Keratinocyte (primary cell): Measurements from ENCODE around the gene LIN9. TPM values are rescaled to one million over a fixed set of nuclear protein-coding genes. Genes with fewer than 3 reads are reported as not detected.
A peak's percentile ranks its signal among the peaks of the same experiment; 100 is the strongest.

Source experiments
- DNase-seq: peaks from one replicate; pipeline ENCODE4 v3.0.0-alpha.2; 2011; ENCODE audit warnings: low read depth, missing footprints, low spot score
- FAIRE-seq: peaks from 2 replicates; lab custom pipeline; 2011; peaks lifted over from hg19 to GRCh38; lab: Jason Lieb, UNC
- H2AFZ ChIP-seq: 2 replicates; pipeline ENCODE4 v1.6.0; 2012; ENCODE audit warnings: low read length, control low read depth, inconsistent platforms; ENCODE audit not compliant: control insufficient read depth
- H3K27ac ChIP-seq: 2 replicates; pipeline ENCODE4 v1.5.1; 2011; ENCODE audit warnings: low read length; ENCODE audit not compliant: control insufficient read depth, insufficient read depth
- H3K27me3 ChIP-seq: 3 replicates; pipeline ENCODE4 v1.6.0; 2011; ENCODE audit warnings: low read length; ENCODE audit not compliant: control insufficient read depth, insufficient read depth; ENCODE audit errors: extremely low read depth
- H3K36me3 ChIP-seq, 2 experiments: 2 replicates in 1 of 2; 3 replicates in 1 of 2; pipeline ENCODE4 v1.5.1; 2011; ENCODE audit warnings: low read length in 2 of 2, mild to moderate bottlenecking in 1 of 2; ENCODE audit not compliant: control insufficient read depth in 2 of 2, insufficient read depth in 2 of 2; ENCODE audit errors: extremely low read depth in 1 of 2
- H3K4me1 ChIP-seq: 3 replicates; pipeline ENCODE4 v1.5.1; 2011; ENCODE audit warnings: low read length; ENCODE audit not compliant: control insufficient read depth, insufficient read depth; ENCODE audit errors: extremely low read depth
- H3K4me2 ChIP-seq: 3 replicates; pipeline ENCODE4 v1.6.0; 2011; ENCODE audit warnings: low read depth, low read length; ENCODE audit not compliant: control insufficient read depth, insufficient read depth; ENCODE audit errors: extremely low read depth
- H3K4me3 ChIP-seq, 3 experiments: fragments of 200-600 bp in 1 of 3; sonication (generic) in 1 of 3; 2 replicates in 2 of 3; 3 replicates in 1 of 3; pipeline ENCODE4 v1.5.1; 2011 to 2016; ENCODE audit warnings: low read length in 3 of 3, mild to moderate bottlenecking in 3 of 3, control low read depth in 2 of 3, inconsistent platforms in 1 of 3, low read depth in 1 of 3, mixed read lengths in 1 of 3, mixed run types in 1 of 3, moderate library complexity in 1 of 3; ENCODE audit not compliant: control insufficient read depth in 2 of 3, insufficient read depth in 2 of 3; ENCODE audit errors: extremely low read depth in 1 of 3
- H3K79me2 ChIP-seq: 2 replicates; pipeline ENCODE4 v1.6.0; 2012; ENCODE audit warnings: low read length; ENCODE audit not compliant: control insufficient read depth, insufficient read depth
- H3K9ac ChIP-seq: 3 replicates; pipeline ENCODE4 v1.6.0; 2011; ENCODE audit warnings: low read length; ENCODE audit not compliant: control insufficient read depth, insufficient read depth; ENCODE audit errors: extremely low read depth
- H3K9me1 ChIP-seq: 3 replicates; pipeline ENCODE4 v1.6.0; 2011; ENCODE audit warnings: low read length; ENCODE audit not compliant: control insufficient read depth, insufficient read depth; ENCODE audit errors: extremely low read depth
- H3K9me3 ChIP-seq: 2 replicates; pipeline ENCODE4 v1.5.1; 2012; ENCODE audit warnings: low read depth, low read length; ENCODE audit not compliant: control insufficient read depth
- H4K20me1 ChIP-seq: 3 replicates; pipeline ENCODE4 v1.6.0; 2011; ENCODE audit warnings: low read length; ENCODE audit not compliant: control insufficient read depth, insufficient read depth; ENCODE audit errors: extremely low read depth
- EZH2 ChIP-seq: IDR thresholded peaks from one replicate; pipeline ENCODE4 v1.6.1; 2012; ENCODE audit warnings: inconsistent platforms, mild to moderate bottlenecking, low read length, moderate library complexity
- dilution Hi-C: fragments of 300-500 bp; cut with MboI; formaldehyde crosslinking; loops from one replicate; pipeline ENCODE4 v1.7.0; 2020; ENCODE audit warnings: low sequenced_read_pairs; ENCODE audit not compliant: extremely low pct_ligation_motif_present
- polyA plus RNA-seq, 5 experiments: library from polyadenylated mRNA; depleted of rRNA in 3 of 5; stranded (reverse) in 3 of 5; stranded (forward) in 1 of 5; unstranded in 1 of 5; fragments of >200 nt; gene quantifications; 1 replicate in 1 of 5; 2 replicates in 3 of 5; 3 replicates in 1 of 5; pipeline versions ENCODE4 v1.2.1 to v1.2.3, GENCODE V29; 2011 to 2012; ENCODE audit warnings: missing spikeins in 2 of 5, low read depth in 1 of 5, low replicate concordance in 1 of 5
- TF ChIP-seq, protein P1 (sequence below), 3 experiments: IDR thresholded peaks in 1 of 3; conservative IDR thresholded peaks in 1 of 3; optimal IDR thresholded peaks in 1 of 3; 2 replicates in 2 of 3; 3 replicates in 1 of 3; pipeline versions ENCODE3 to v1.5.1; 2011; ENCODE audit warnings: low read length in 3 of 3, mild to moderate bottlenecking in 3 of 3, moderate library complexity in 2 of 3, control low read depth in 1 of 3, inconsistent platforms in 1 of 3; ENCODE audit not compliant: insufficient read depth in 2 of 3; ENCODE audit errors: extremely low read depth in 1 of 3

The LIN9 gene
- polyA plus RNA-seq, 1 donor (not counting 4 experiments of a cell fraction or from before 2014, with no cell fraction given): 5.6 TPM

DNA sequence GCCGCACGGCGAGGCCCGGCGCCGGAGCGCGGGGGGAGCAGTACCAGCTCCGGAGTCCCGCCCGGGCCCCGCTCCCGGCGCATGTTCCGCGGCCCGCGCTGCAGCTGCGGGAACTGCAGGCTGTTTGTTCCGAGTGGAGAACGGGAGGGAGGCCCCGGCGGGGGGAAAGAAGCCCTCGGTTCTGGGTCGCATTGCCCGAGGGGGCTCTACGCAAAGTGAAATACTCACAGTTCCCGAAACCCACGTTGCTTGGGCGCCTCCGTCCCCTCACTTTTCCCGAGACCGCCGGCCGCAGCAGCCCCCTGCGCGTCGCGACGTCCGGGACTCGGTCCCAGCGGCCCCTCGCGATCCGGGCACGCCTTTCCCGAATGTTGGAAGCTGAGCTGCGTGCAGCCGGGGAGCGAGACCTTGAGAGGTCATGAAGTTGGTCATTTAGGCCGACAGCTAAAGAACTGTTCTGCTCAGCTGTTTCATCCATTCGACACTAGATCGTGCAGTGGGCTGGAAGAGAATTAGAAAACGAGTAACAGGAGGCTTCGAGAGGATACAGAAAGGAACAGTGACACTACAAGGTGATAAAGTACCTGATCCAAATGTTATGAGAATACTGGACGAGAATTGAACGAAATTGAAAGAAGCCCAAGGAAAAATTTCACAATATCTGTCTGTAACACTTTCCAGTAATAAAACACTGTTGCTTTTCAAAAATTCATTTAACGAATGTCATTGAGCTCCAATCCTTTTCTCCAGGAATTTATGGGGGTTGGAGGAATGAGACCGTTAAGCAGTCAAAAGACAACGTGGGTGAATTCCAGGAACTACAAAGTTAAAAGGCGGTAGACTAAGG lies 657 bp upstream of the LIN9 start:
- Histone ChIP-seq H3K36me3 (no peaks in the 10 kb centered on the region), H3K4me2 (peak overlapping the region; percentile 98), H3K27me3 (no peaks in the 10 kb centered on the region), H3K79me2 (peaks cover 33% of the 10 kb centered on the region), H3K27ac (peak overlapping the region; percentile 81), H3K4me3 (peak overlapping the region; percentile 35 to 98 (median 73)), H2AFZ (peak overlapping the region; percentile 95), H3K4me1 (peaks cover 18% of the 10 kb centered on the region), H4K20me1 (no peaks in the 10 kb centered on the region), H3K9me3 (no peaks in the 10 kb centered on the region), H3K9me1 (no peaks in the 10 kb centered on the region), H3K9ac (peak overlapping the region; percentile 93)
- no peak for TF ChIP-seq EZH2
- TF ChIP-seq, protein P1, sequence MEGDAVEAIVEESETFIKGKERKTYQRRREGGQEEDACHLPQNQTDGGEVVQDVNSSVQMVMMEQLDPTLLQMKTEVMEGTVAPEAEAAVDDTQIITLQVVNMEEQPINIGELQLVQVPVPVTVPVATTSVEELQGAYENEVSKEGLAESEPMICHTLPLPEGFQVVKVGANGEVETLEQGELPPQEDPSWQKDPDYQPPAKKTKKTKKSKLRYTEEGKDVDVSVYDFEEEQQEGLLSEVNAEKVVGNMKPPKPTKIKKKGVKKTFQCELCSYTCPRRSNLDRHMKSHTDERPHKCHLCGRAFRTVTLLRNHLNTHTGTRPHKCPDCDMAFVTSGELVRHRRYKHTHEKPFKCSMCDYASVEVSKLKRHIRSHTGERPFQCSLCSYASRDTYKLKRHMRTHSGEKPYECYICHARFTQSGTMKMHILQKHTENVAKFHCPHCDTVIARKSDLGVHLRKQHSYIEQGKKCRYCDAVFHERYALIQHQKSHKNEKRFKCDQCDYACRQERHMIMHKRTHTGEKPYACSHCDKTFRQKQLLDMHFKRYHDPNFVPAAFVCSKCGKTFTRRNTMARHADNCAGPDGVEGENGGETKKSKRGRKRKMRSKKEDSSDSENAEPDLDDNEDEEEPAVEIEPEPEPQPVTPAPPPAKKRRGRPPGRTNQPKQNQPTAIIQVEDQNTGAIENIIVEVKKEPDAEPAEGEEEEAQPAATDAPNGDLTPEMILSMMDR (optimal IDR thresholded peaks at IDR 0.05 in 1 of 3, IDR thresholded peaks at IDR 0.05 in 1 of 3, conservative IDR thresholded peaks at IDR 0.05 in 1 of 3; ENCODE audit: extremely low read depth in 1 of 3, insufficient read depth in 2 of 3, low read length in 3 of 3): peak in 1 of 3 experiments; percentile 23
- no peak for DNase-seq
- FAIRE-seq: peak; percentile 49
- dilution Hi-C loops: no loop called here

DNA sequence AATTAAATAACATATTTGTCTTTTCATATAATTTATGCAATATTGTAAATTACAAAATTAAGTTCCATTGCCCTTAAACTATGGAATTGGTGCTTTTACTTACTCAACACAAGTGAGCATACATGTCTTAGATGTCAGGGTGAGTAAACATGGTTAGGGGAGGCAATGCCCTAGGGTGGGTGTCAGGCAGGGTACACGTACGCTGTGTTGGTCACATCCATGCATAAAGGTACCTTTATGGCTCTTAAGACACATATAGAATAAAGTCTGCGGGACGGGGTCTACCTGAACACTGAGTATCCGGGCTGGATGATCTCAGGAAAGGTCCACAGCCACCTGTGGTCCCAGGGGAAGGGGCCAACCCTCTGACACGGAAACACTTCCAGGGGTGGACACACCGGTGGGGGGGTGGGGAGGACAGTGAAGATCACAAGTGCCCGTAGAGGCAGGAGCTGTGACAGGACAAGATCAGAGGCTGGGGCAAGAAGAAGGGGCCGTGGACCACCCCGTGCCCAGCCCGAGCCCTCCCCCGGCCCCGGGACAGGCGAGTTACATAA lies 720 bp downstream of the LIN9 start:
- peak overlapping the region; percentile 96 for H3K4me2 ChIP-seq
- no peaks in the 10 kb centered on the region for H3K9me1 ChIP-seq
- H3K4me3 ChIP-seq: peak overlapping the region; percentile 88 to 100 (median 98)
- no peaks in the 10 kb centered on the region for H3K27me3 ChIP-seq
- peaks cover 42% of the 10 kb centered on the region for H3K79me2 ChIP-seq
- DNase-seq: no peak
- no peaks in the 10 kb centered on the region for H4K20me1 ChIP-seq
- peak overlapping the region; percentile 81 for H3K27ac ChIP-seq
- H3K9me3 ChIP-seq: no peaks in the 10 kb centered on the region
- H3K9ac ChIP-seq: peak overlapping the region; percentile 93
- FAIRE-seq: no peak
- no peak for TF ChIP-seq EZH2
- TF ChIP-seq, protein P1 (optimal IDR thresholded peaks at IDR 0.05 in 1 of 3, IDR thresholded peaks at IDR 0.05 in 1 of 3, conservative IDR thresholded peaks at IDR 0.05 in 1 of 3; ENCODE audit: extremely low read depth in 1 of 3, insufficient read depth in 2 of 3, low read length in 3 of 3): no peak
- H3K36me3 ChIP-seq: no peaks in the 10 kb centered on the region
- H3K4me1 ChIP-seq: peaks cover 18% of the 10 kb centered on the region
- dilution Hi-C loops: no loop called here
- H2AFZ ChIP-seq: peak overlapping the region; percentile 99
